Adrenal gland (tissue), 5 donors: ENCODE measurements around the gene PURB.

Experiments
- POLR2A ChIP-seq, 2 donors: fragments of 450-650 bp; IDR thresholded peaks; one replicate each; pipeline ENCODE4 v1.6.1; 2017; ENCODE audit warnings: antibody characterized with exemption in 2 of 2, mild to moderate bottlenecking in 2 of 2, moderate library complexity in 1 of 2
- TF ChIP-seq, protein P1 (sequence below), 6 experiments: fragments of 450-650 bp in 4 of 6; fragments of 200-600 bp in 2 of 6; sonication (generic) in 1 of 6; IDR thresholded peaks; 1 replicate in 5 of 6; 2 replicates in 1 of 6; pipeline versions ENCODE4 v1.5.1 to v1.8.0; 2016 to 2021; ENCODE audit warnings: antibody characterized with exemption in 6 of 6, mild to moderate bottlenecking in 2 of 6, moderate library complexity in 1 of 6
- donor health status: DM: no; HTN: no; CAD: no.

DNA sequence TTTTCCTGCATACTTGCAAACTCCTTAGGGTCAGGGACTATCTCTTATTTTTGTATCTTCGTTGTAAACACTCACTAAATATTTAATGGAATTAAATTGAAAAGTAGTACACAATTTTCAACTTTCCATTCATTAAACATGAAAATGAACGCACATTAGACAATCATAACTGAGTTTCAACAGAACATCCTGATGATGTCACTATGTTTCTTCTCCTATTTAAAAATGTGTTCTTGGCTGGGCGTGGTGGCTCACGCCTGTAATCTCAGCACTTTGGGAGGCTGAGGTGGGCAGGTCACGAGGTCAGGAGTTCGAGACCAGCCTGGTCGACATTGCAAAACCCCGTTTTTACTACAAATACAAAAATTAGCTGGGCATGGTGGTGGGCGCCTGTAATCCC, 14.1 kb upstream of the PURB start:
- no peak for TF ChIP-seq POLR2A (IDR thresholded peaks at IDR 0.05)
- TF ChIP-seq, protein P1, sequence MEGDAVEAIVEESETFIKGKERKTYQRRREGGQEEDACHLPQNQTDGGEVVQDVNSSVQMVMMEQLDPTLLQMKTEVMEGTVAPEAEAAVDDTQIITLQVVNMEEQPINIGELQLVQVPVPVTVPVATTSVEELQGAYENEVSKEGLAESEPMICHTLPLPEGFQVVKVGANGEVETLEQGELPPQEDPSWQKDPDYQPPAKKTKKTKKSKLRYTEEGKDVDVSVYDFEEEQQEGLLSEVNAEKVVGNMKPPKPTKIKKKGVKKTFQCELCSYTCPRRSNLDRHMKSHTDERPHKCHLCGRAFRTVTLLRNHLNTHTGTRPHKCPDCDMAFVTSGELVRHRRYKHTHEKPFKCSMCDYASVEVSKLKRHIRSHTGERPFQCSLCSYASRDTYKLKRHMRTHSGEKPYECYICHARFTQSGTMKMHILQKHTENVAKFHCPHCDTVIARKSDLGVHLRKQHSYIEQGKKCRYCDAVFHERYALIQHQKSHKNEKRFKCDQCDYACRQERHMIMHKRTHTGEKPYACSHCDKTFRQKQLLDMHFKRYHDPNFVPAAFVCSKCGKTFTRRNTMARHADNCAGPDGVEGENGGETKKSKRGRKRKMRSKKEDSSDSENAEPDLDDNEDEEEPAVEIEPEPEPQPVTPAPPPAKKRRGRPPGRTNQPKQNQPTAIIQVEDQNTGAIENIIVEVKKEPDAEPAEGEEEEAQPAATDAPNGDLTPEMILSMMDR (IDR thresholded peaks at IDR 0.05): no peak
